Panc1 (cell line): ENCODE measurements around the gene RPP25L.

Source experiments
- CTCF ChIP-seq: fragments of 450-650 bp; IDR thresholded peaks from 2 replicates; pipeline ENCODE4 v1.5.1; 2017; ENCODE audit warnings: mild to moderate bottlenecking
- POLR2AphosphoS5 ChIP-seq: IDR thresholded peaks from 2 replicates; pipeline ENCODE4 v1.6.1; 2012; ENCODE audit warnings: mild to moderate bottlenecking, low read depth, low read length, moderate library complexity

GRCh38 chr9:34650816-34651215 lies 38.9 kb upstream of the RPP25L start:
- TF ChIP-seq CTCF (no peak), POLR2AphosphoS5 (no peak)
